HG02840 (cell line): ENCODE results near the gene PAN2.
"Not testable (repeated sequence)": the region's sequence is repeated elsewhere in the genome, so short reads cannot be mapped to it uniquely, and the experiment has no call there.

Source experiments
- ATAC-seq: cut with Tn5 transposase; IDR thresholded peaks from one replicate; pipeline ENCODE4 v1.9.1; 2021; ENCODE audit warnings: mild to moderate bottlenecking, moderate library complexity, moderate number of reproducible peaks; ENCODE audit not compliant: unreplicated experiment, low FRiP score

PAN2 gene

DNA sequence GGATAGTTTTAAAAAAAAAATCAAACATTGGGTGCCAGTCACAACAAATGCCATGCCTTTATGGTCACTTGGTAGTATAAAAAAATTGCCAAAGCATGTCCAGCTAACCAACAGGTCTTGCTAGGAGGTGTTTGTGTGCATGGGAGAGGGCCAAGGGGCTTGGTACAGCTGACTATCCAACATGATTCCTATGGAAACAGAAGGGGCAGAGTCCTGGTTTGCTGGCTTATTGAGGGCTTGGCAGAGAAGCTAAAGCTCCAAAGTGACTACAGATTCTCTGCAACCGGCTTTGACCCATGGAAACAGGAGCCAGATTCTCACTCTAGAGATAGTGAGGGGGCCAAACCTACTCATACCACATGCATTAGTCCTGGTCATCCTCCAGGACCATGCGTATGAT is 61.3 kb downstream of the PAN2 start:
- ATAC-seq = not testable (repeated sequence)

GRCh38 chr12:56271031-56271430 is 62.8 kb downstream of the PAN2 start:
- ATAC-seq = no peak

- no peak for ATAC-seq
These were observed 66.2 kb downstream of the PAN2 start for GRCh38 chr12:56267443-56268071.

DNA sequence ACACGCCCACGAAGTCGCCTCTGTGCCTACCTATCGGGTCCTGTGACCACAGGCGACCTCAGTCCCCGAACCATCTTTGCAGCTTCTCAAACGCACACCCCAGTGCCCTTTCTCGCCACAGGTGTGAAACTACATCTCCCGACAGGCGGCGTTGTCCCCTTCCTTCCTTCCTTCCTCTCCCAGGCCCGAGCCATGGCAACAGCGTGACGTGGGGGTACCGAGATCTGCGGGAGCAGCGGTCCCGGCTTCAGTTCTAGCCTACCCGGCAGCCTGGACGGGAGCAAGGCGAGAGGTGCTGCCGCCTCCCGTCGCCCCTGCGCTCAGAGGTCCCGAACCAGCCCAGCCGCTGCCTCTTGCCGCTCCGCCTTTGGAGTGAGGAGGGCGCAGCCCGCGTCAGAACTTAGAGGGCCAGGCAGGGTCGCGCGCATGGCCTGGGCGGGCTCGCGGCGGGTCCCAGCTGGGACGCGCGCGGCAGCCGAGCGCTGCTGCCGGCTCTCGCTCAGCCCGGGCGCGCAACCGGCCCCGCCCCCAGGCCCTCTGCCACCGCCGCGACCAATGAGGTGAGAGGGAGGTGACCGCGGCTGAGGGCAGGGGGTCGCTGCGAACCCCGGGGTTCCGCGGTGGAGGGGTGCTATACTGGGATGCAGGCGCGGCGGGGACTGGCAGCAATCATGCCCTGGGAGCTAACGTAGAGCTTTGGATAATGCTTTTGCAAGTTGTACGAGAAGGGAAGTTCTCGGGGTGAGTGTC is 66.9 kb downstream of the PAN2 start, which contains the start of gene COQ10A:
Gene COQ10A, plus strand, starts transcription at position 250 of the 750 bp plus-strand sequence. Its CDS starts 177 bp downstream, at position 427.
- ATAC-seq = peak; percentile 90
